Osteoblast (primary cell): Measurements from ENCODE around the gene NUDC. TPM values are rescaled to one million over a fixed set of nuclear protein-coding genes. Genes with fewer than 3 reads are reported as not detected.
A peak's percentile ranks its signal among the peaks of the same experiment; 100 is the strongest.
"Not testable (repeated sequence)": the region's sequence is repeated elsewhere in the genome, so short reads cannot be mapped to it uniquely, and the experiment has no call there.

Source experiments
- DNase-seq: peaks from one replicate; pipeline ENCODE4 v3.0.0; 2011; ENCODE audit warnings: low spot score, mixed read lengths; ENCODE audit not compliant: insufficient read length; ENCODE audit errors: missing footprints
- H2AFZ ChIP-seq: 2 replicates; pipeline ENCODE4 v1.6.0; 2011; ENCODE audit warnings: mild to moderate bottlenecking, low read length
- H3K27ac ChIP-seq: 2 replicates; pipeline ENCODE4 v1.5.1; 2011; ENCODE audit warnings: mild to moderate bottlenecking, low read depth, low read length, moderate library complexity
- H3K27me3 ChIP-seq: 2 replicates; pipeline ENCODE4 v1.6.0; 2012; ENCODE audit warnings: mild to moderate bottlenecking, control low read depth, inconsistent platforms, low read length, moderate library complexity; ENCODE audit not compliant: insufficient read depth
- H3K36me3 ChIP-seq: 2 replicates; pipeline ENCODE4 v1.5.1; 2011; ENCODE audit warnings: mild to moderate bottlenecking, low read length, control low read depth, moderate library complexity; ENCODE audit not compliant: insufficient read depth
- H3K4me1 ChIP-seq: 2 replicates; pipeline ENCODE4 v1.5.1; 2011; ENCODE audit warnings: mild to moderate bottlenecking, low read length, control low read depth, moderate library complexity; ENCODE audit not compliant: insufficient read depth
- H3K4me2 ChIP-seq: 2 replicates; pipeline ENCODE4 v1.6.0; 2011; ENCODE audit warnings: mild to moderate bottlenecking, low read length; ENCODE audit not compliant: insufficient read depth
- H3K4me3 ChIP-seq: fragments of 200-600 bp; sonication (generic); 3 replicates; pipeline ENCODE4 v1.5.1; 2012; ENCODE audit warnings: mild to moderate bottlenecking, low read length, inconsistent platforms; ENCODE audit not compliant: insufficient read depth
- H3K79me2 ChIP-seq: 2 replicates; pipeline ENCODE4 v1.6.0; 2012; ENCODE audit warnings: mild to moderate bottlenecking, low read length, control low read depth, inconsistent platforms; ENCODE audit not compliant: insufficient read depth
- H3K9me3 ChIP-seq: 2 replicates; pipeline ENCODE4 v1.5.1; 2011; ENCODE audit warnings: low read depth, low read length, control low read depth
- H4K20me1 ChIP-seq: 2 replicates; pipeline ENCODE4 v1.6.0; 2012; ENCODE audit warnings: mild to moderate bottlenecking, low read length, control low read depth; ENCODE audit not compliant: insufficient read depth
- CTCF ChIP-seq: IDR thresholded peaks from 2 replicates; pipeline ENCODE4 v1.5.1; 2011; ENCODE audit warnings: mild to moderate bottlenecking, low read depth, low read length, moderate library complexity; ENCODE audit errors: extremely low read depth
- total RNA-seq: library from RNA; depleted of rRNA; stranded (reverse); fragments of >200 nt; gene quantifications from 2 replicates; pipeline ENCODE4 v1.2.3, GENCODE V29; 2012

The NUDC gene
- total RNA-seq, 1 donor, result 15.9 TPM

- H3K79me2 ChIP-seq, result peaks cover 5% of the 10 kb centered on the region
- H3K27me3 ChIP-seq, result no peaks in the 10 kb centered on the region
- no peaks in the 10 kb centered on the region for H3K4me1 ChIP-seq
- no peak for DNase-seq
- H3K36me3 ChIP-seq, result peaks cover 54% of the 10 kb centered on the region
- H2AFZ ChIP-seq, result no peak overlapping the region
- H3K4me2 ChIP-seq, result no peak overlapping the region
- no peak for TF ChIP-seq CTCF
- H3K27ac ChIP-seq, result no peak overlapping the region
- no peak overlapping the region for H3K4me3 ChIP-seq
- no peaks in the 10 kb centered on the region for H4K20me1 ChIP-seq
- no peaks in the 10 kb centered on the region for H3K9me3 ChIP-seq
These were observed 24.2 kb downstream of the NUDC start for GRCh38 chr1:26945728-26946127.

DNA sequence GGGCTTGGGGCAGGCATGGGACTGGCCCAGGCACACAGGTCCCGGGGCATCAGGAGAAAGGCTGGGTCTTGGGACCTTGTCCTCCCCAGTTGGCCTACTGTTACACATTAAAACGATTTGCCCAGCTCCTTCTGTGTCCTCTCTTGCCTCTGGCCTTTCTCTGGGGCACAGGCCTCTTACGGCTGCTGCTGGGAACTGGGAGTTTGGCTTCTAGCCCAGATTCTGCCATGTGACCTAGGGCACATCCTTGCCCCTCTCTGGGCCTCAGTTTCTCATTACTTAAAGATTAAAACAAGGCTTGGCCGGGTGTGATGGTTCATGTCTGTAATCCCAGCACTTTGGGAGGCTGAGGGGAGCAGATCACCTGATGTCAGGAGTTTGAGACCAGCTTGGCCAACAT lies 24.7 kb downstream of the NUDC start:
- Histone ChIP-seq H3K9me3 (no peaks in the 10 kb centered on the region), H3K4me2 (no peak overlapping the region), H4K20me1 (no peaks in the 10 kb centered on the region), H3K27me3 (no peaks in the 10 kb centered on the region), H3K4me3 (no peak overlapping the region), H3K79me2 (peaks cover 2% of the 10 kb centered on the region), H2AFZ (no peak overlapping the region), H3K27ac (no peak overlapping the region), H3K36me3 (peaks cover 52% of the 10 kb centered on the region), H3K4me1 (no peaks in the 10 kb centered on the region)
- no peak for TF ChIP-seq CTCF
- no peak for DNase-seq

GRCh38 chr1:26948725-26949057 lies 27.1 kb downstream of the NUDC start:
- not testable (repeated sequence) for H3K9me3 ChIP-seq, H3K79me2 ChIP-seq, DNase-seq, H2AFZ ChIP-seq, H3K27ac ChIP-seq, H3K4me2 ChIP-seq, H3K4me3 ChIP-seq, H3K4me1 ChIP-seq, H3K27me3 ChIP-seq, H4K20me1 ChIP-seq
- peaks cover 30% of the 10 kb centered on the region for H3K36me3 ChIP-seq

- no peak overlapping the region for H3K27ac ChIP-seq
- no peak overlapping the region for H2AFZ ChIP-seq
- no peak for TF ChIP-seq CTCF
- no peak overlapping the region for H3K4me2 ChIP-seq
- no peaks in the 10 kb centered on the region for H3K27me3 ChIP-seq
- H3K4me3 ChIP-seq, result no peak overlapping the region
- DNase-seq, result peak; percentile 76
- no peaks in the 10 kb centered on the region for H3K4me1 ChIP-seq
- no peaks in the 10 kb centered on the region for H3K79me2 ChIP-seq
- no peaks in the 10 kb centered on the region for H4K20me1 ChIP-seq
- H3K9me3 ChIP-seq, result no peaks in the 10 kb centered on the region
- H3K36me3 ChIP-seq, result peaks cover 24% of the 10 kb centered on the region
These were observed 27.9 kb downstream of the NUDC start for GRCh38 chr1:26949266-26949925.
